GM23248 (cell line): ENCODE measurements around the gene TAPBPL. TPM values are rescaled to one million over a fixed set of nuclear protein-coding genes. Genes with fewer than 3 reads are reported as not detected.

Source experiments
- DNase-seq: peaks from one replicate; pipeline ENCODE4 v3.0.0-alpha.2; 2015
- H2AFZ ChIP-seq: fragments of 200-600 bp; sonication (generic); 2 replicates; pipeline ENCODE4 v1.6.1; 2016; ENCODE audit warnings: antibody characterized with exemption
- H3F3A ChIP-seq: fragments of 200-600 bp; sonication (generic); 2 replicates; pipeline ENCODE4 v1.6.1; 2016; ENCODE audit warnings: mild to moderate bottlenecking, antibody characterized with exemption, mixed run types; ENCODE audit not compliant: insufficient read depth
- H3K27ac ChIP-seq: fragments of 200-600 bp; sonication (generic); 2 replicates; pipeline ENCODE4 v1.5.1; 2016; ENCODE audit warnings: mild to moderate bottlenecking
- H3K27me3 ChIP-seq: fragments of 200-600 bp; sonication (generic); replicated peaks from 2 replicates; pipeline ENCODE4 v1.6.1; 2016; ENCODE audit warnings: mild to moderate bottlenecking; ENCODE audit not compliant: insufficient read depth
- H3K36me3 ChIP-seq: fragments of 200-600 bp; sonication (generic); 2 replicates; pipeline ENCODE4 v1.6.1; 2016; ENCODE audit warnings: low read depth, mild to moderate bottlenecking
- H3K4me1 ChIP-seq: fragments of 200-600 bp; sonication (generic); 2 replicates; pipeline ENCODE4 v1.6.1; 2016; ENCODE audit warnings: mild to moderate bottlenecking; ENCODE audit not compliant: insufficient read depth
- H3K4me2 ChIP-seq: fragments of 200-600 bp; sonication (generic); one replicate; pipeline ENCODE4 v1.6.1; 2016; ENCODE audit warnings: mild to moderate bottlenecking; ENCODE audit not compliant: unreplicated experiment
- H3K4me3 ChIP-seq: fragments of 200-600 bp; sonication (generic); 2 replicates; pipeline ENCODE4 v1.5.1; 2016; ENCODE audit warnings: mild to moderate bottlenecking
- H3K79me2 ChIP-seq: fragments of 200-600 bp; sonication (generic); 2 replicates; pipeline ENCODE4 v1.6.1; 2016; ENCODE audit warnings: mild to moderate bottlenecking; ENCODE audit not compliant: insufficient read depth
- H3K9ac ChIP-seq: fragments of 200-600 bp; sonication (generic); 2 replicates; pipeline ENCODE4 v1.6.1; 2016; ENCODE audit warnings: mild to moderate bottlenecking
- H3K9me2 ChIP-seq: fragments of 200-600 bp; sonication (generic); 2 replicates; pipeline ENCODE4 v1.6.1; 2016; ENCODE audit warnings: mixed run types, mild to moderate bottlenecking, moderate library complexity; ENCODE audit not compliant: insufficient read depth
- H3K9me3 ChIP-seq: fragments of 200-600 bp; sonication (generic); one replicate; pipeline ENCODE4 v1.6.1; 2017; ENCODE audit warnings: low read depth
- H4K20me1 ChIP-seq: fragments of 200-600 bp; sonication (generic); 2 replicates; pipeline ENCODE4 v1.6.0; 2016; ENCODE audit not compliant: insufficient read depth
- EZH2 ChIP-seq: fragments of 200-600 bp; sonication (generic); IDR thresholded peaks from 2 replicates; pipeline ENCODE4 v1.6.1; 2018; ENCODE audit warnings: antibody characterized with exemption, mild to moderate bottlenecking; ENCODE audit not compliant: insufficient read depth, poor library complexity, severe bottlenecking
- EZH2phosphoT487 ChIP-seq: fragments of 200-600 bp; sonication (generic); IDR thresholded peaks from 2 replicates; pipeline ENCODE4 v1.6.1; 2018; ENCODE audit warnings: antibody characterized with exemption, moderate library complexity, mild to moderate bottlenecking, low read depth; ENCODE audit not compliant: insufficient read depth
- WGBS, 2 experiments: methylation state at CpG; one replicate each; pipeline ENCODE4 v1.1.6; 2015 to 2017; ENCODE audit warnings: low lambda C conversion rate in 2 of 2, low coverage in 1 of 2; ENCODE audit errors: missing lambda C conversion rate in 2 of 2; 5-methylcytosine and 5-hydroxymethylcytosine counted together
- in situ Hi-C: fragments of 300-500 bp; cut with MboI; formaldehyde crosslinking; loops from 2 replicates; pipeline ENCODE4 v1.15.0; 2020
- polyA plus RNA-seq: library from polyadenylated mRNA; unstranded; fragments of >200 nt; fragmentation: Nextera tagmentation; extraction: Ambion mirVana; gene quantifications from 2 replicates; pipeline ENCODE4 v1.2.1, GENCODE V29; 2016
- total RNA-seq: library from RNA; depleted of rRNA; stranded (reverse); fragments of >200 nt; shearing (Covaris generic); gene quantifications from 2 replicates; pipeline ENCODE4 v1.2.3, GENCODE V29; 2014

Gene TAPBPL
- total and polyA plus RNA-seq, 2 experiments from 2014 or later: 7.8 to 9.2 TPM

GRCh38 chr12:6459004-6459337 is 7.1 kb downstream of the TAPBPL start:
- H3K27ac ChIP-seq: no peak overlapping the region
- no peaks in the 10 kb centered on the region for H3K27me3 ChIP-seq
- no peaks in the 10 kb centered on the region for H3K4me1 ChIP-seq
- H3K36me3 ChIP-seq: peaks cover 11% of the 10 kb centered on the region; the same call in 1 of the 2 replicates
- no peak overlapping the region for H3K4me3 ChIP-seq
- no peak for DNase-seq
- TF ChIP-seq EZH2phosphoT487: no peak
- no peak for TF ChIP-seq EZH2
- no peaks in the 10 kb centered on the region for H3K9me2 ChIP-seq
- H3K79me2 ChIP-seq: no peaks in the 10 kb centered on the region
- no peak overlapping the region for H3K4me2 ChIP-seq
- in situ Hi-C loops: no loop called here
- H3F3A ChIP-seq: peaks cover 4% of the 10 kb centered on the region; the same call in 1 of the 2 replicates
- no peaks in the 10 kb centered on the region for H3K9me3 ChIP-seq
- H2AFZ ChIP-seq: no peak overlapping the region
- no peak overlapping the region for H3K9ac ChIP-seq
- WGBS, 2 experiments: 94 to 100% methylated on average over 2 of the region's 2 CpGs
- H4K20me1 ChIP-seq: no peaks in the 10 kb centered on the region

DNA sequence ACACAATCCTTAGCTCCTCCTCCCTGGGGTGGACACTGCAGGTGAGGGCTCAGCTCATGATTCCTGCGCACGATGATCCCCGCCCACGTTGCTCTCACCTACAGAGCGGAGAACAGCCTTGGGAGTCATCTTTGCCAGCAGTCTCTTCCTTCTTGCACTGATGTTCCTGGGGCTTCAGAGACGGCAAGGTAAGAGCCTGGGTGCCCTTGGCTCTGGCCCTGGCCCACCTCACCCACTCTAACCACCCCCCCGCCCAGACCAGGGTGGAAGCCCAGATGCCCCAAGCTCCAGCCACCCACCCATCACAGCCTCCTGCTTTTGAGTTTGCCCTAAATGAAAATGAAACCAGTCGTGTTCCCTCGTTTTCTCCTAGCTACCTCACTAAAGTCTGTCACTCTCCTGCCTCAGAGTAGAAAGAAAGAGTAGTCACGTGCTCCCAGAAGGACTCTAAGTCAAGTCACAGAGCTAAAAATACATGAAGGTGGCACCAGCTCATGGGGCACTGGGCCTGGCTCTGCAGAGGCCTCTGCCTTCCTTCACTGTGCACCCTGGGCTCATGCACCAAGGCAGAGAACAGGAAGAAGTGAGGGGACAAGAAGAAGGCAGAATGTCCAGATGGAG is 9.0 kb downstream of the TAPBPL start:
- WGBS, 2 experiments: 87 to 89% methylated on average over 10 of the region's 10 CpGs
- no peaks in the 10 kb centered on the region for H3K4me1 ChIP-seq

GRCh38 chr12:6461401-6462233 is 9.8 kb downstream of the TAPBPL start:
- Histone ChIP-seq H3K79me2 (peaks cover 10% of the 10 kb centered on the region), H3K4me1 (no peaks in the 10 kb centered on the region), H3K4me2 (no peak overlapping the region), H3K9ac (no peak overlapping the region), H2AFZ (no peak overlapping the region), H3F3A (peaks cover 4% of the 10 kb centered on the region; the same call in 1 of the 2 replicates), H3K36me3 (peaks cover 22% of the 10 kb centered on the region), H3K4me3 (no peak overlapping the region), H3K9me2 (no peaks in the 10 kb centered on the region), H3K9me3 (no peaks in the 10 kb centered on the region), H4K20me1 (no peaks in the 10 kb centered on the region), H3K27me3 (no peaks in the 10 kb centered on the region), H3K27ac (no peak overlapping the region)
- no peak for DNase-seq
- 87 to 90% methylated on average over 15 of the region's 15 CpGs for WGBS, 2 experiments
- in situ Hi-C loops: no loop called here
- TF ChIP-seq EZH2phosphoT487: no peak

More for the DNA sequence above, 9.0 kb downstream of the TAPBPL start:
- Histone ChIP-seq H3K9ac (no peak overlapping the region), H3K9me2 (no peaks in the 10 kb centered on the region), H3K4me3 (no peak overlapping the region), H3K4me2 (no peak overlapping the region), H4K20me1 (no peaks in the 10 kb centered on the region), H3K79me2 (peaks cover 3% of the 10 kb centered on the region; the same call in 1 of the 2 replicates), H3K27me3 (no peaks in the 10 kb centered on the region), H2AFZ (no peak overlapping the region), H3F3A (peaks cover 4% of the 10 kb centered on the region; the same call in 1 of the 2 replicates), H3K27ac (no peak overlapping the region), H3K36me3 (peaks cover 18% of the 10 kb centered on the region), H3K9me3 (no peaks in the 10 kb centered on the region)
- no peak for TF ChIP-seq EZH2
- no peak for TF ChIP-seq EZH2phosphoT487
- in situ Hi-C loops: no loop called here
- DNase-seq: no peak

GRCh38 chr12:6462234-6462995 is 10.6 kb downstream of the TAPBPL start:
- TF ChIP-seq EZH2: no peak
- no peak for TF ChIP-seq EZH2phosphoT487
- peaks cover 18% of the 10 kb centered on the region for H3K79me2 ChIP-seq
- H4K20me1 ChIP-seq: no peaks in the 10 kb centered on the region
- no peaks in the 10 kb centered on the region for H3K9me3 ChIP-seq
- H3K27me3 ChIP-seq: no peaks in the 10 kb centered on the region
- H3K9me2 ChIP-seq: no peaks in the 10 kb centered on the region
- no peak overlapping the region for H2AFZ ChIP-seq
- H3K36me3 ChIP-seq: peaks cover 22% of the 10 kb centered on the region
- H3K27ac ChIP-seq: no peak overlapping the region
- peaks cover 4% of the 10 kb centered on the region; the same call in 1 of the 2 replicates for H3F3A ChIP-seq
- no peak overlapping the region for H3K4me2 ChIP-seq
- H3K4me1 ChIP-seq: no peaks in the 10 kb centered on the region
- no peak overlapping the region for H3K9ac ChIP-seq
- no peak overlapping the region for H3K4me3 ChIP-seq
- DNase-seq: no peak
- 93 to 95% methylated on average over 14 of the region's 14 CpGs for WGBS, 2 experiments
- in situ Hi-C loops: no loop called here
